Measurements from ENCODE around the gene CHRNB1. TPM values are rescaled to one million over a fixed set of nuclear protein-coding genes. Genes with fewer than 3 reads are reported as not detected.

CHRNB1 gene
- total and polyA plus RNA-seq, 10 of the 15 experiments (the other 5 are each of a cell fraction or from before 2014, with no cell fraction given): 5.8 to 14.8 (median 11.3) TPM

GRCh38 chr17:7440113-7440833 lies 4.6 kb upstream of the CHRNB1 start (continued):
- TF ChIP-seq, protein P1, sequence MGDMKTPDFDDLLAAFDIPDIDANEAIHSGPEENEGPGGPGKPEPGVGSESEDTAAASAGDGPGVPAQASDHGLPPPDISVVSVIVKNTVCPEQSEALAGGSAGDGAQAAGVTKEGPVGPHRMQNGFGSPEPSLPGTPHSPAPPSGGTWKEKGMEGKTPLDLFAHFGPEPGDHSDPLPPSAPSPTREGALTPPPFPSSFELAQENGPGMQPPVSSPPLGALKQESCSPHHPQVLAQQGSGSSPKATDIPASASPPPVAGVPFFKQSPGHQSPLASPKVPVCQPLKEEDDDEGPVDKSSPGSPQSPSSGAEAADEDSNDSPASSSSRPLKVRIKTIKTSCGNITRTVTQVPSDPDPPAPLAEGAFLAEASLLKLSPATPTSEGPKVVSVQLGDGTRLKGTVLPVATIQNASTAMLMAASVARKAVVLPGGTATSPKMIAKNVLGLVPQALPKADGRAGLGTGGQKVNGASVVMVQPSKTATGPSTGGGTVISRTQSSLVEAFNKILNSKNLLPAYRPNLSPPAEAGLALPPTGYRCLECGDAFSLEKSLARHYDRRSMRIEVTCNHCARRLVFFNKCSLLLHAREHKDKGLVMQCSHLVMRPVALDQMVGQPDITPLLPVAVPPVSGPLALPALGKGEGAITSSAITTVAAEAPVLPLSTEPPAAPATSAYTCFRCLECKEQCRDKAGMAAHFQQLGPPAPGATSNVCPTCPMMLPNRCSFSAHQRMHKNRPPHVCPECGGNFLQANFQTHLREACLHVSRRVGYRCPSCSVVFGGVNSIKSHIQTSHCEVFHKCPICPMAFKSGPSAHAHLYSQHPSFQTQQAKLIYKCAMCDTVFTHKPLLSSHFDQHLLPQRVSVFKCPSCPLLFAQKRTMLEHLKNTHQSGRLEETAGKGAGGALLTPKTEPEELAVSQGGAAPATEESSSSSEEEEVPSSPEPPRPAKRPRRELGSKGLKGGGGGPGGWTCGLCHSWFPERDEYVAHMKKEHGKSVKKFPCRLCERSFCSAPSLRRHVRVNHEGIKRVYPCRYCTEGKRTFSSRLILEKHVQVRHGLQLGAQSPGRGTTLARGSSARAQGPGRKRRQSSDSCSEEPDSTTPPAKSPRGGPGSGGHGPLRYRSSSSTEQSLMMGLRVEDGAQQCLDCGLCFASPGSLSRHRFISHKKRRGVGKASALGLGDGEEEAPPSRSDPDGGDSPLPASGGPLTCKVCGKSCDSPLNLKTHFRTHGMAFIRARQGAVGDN (IDR thresholded peaks at IDR 0.05): no peak
- no peak for TF ChIP-seq CEBPZ (IDR thresholded peaks at IDR 0.05; ENCODE audit: low read depth, low read length)
- no peak for TF ChIP-seq ZNF384 (IDR thresholded peaks at IDR 0.05; ENCODE audit: borderline replicate concordance, low read depth, low read length)
- TF ChIP-seq TBL1XR1 (IDR thresholded peaks at IDR 0.05; ENCODE audit: low read depth, low read length): no peak
- no peak for TF ChIP-seq ZNF217 (IDR thresholded peaks at IDR 0.05)
- TF ChIP-seq YBX1 (IDR thresholded peaks at IDR 0.05): no peak
- TF ChIP-seq, protein P2, sequence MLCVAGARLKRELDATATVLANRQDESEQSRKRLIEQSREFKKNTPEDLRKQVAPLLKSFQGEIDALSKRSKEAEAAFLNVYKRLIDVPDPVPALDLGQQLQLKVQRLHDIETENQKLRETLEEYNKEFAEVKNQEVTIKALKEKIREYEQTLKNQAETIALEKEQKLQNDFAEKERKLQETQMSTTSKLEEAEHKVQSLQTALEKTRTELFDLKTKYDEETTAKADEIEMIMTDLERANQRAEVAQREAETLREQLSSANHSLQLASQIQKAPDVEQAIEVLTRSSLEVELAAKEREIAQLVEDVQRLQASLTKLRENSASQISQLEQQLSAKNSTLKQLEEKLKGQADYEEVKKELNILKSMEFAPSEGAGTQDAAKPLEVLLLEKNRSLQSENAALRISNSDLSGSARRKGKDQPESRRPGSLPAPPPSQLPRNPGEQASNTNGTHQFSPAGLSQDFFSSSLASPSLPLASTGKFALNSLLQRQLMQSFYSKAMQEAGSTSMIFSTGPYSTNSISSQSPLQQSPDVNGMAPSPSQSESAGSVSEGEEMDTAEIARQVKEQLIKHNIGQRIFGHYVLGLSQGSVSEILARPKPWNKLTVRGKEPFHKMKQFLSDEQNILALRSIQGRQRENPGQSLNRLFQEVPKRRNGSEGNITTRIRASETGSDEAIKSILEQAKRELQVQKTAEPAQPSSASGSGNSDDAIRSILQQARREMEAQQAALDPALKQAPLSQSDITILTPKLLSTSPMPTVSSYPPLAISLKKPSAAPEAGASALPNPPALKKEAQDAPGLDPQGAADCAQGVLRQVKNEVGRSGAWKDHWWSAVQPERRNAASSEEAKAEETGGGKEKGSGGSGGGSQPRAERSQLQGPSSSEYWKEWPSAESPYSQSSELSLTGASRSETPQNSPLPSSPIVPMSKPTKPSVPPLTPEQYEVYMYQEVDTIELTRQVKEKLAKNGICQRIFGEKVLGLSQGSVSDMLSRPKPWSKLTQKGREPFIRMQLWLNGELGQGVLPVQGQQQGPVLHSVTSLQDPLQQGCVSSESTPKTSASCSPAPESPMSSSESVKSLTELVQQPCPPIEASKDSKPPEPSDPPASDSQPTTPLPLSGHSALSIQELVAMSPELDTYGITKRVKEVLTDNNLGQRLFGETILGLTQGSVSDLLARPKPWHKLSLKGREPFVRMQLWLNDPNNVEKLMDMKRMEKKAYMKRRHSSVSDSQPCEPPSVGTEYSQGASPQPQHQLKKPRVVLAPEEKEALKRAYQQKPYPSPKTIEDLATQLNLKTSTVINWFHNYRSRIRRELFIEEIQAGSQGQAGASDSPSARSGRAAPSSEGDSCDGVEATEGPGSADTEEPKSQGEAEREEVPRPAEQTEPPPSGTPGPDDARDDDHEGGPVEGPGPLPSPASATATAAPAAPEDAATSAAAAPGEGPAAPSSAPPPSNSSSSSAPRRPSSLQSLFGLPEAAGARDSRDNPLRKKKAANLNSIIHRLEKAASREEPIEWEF (IDR thresholded peaks at IDR 0.05; ENCODE audit: insufficient replicate concordance, low read depth, low read length): no peak
- TF ChIP-seq, protein P3, sequence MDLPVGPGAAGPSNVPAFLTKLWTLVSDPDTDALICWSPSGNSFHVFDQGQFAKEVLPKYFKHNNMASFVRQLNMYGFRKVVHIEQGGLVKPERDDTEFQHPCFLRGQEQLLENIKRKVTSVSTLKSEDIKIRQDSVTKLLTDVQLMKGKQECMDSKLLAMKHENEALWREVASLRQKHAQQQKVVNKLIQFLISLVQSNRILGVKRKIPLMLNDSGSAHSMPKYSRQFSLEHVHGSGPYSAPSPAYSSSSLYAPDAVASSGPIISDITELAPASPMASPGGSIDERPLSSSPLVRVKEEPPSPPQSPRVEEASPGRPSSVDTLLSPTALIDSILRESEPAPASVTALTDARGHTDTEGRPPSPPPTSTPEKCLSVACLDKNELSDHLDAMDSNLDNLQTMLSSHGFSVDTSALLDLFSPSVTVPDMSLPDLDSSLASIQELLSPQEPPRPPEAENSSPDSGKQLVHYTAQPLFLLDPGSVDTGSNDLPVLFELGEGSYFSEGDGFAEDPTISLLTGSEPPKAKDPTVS (IDR thresholded peaks at IDR 0.05; ENCODE audit: low read depth, low read length): no peak
- TF ChIP-seq YY1 (IDR thresholded peaks at IDR 0.05; ENCODE audit: low read depth, low read length): no peak
- no peak for TF ChIP-seq KDM1A (IDR thresholded peaks at IDR 0.05; ENCODE audit: borderline replicate concordance)
- peak; percentile 54; the same call in 1 of the 2 replicates for TF ChIP-seq POLR2A (IDR thresholded peaks at IDR 0.05; ENCODE audit: low read depth, low read length)
- no peak for TF ChIP-seq E2F4 (IDR thresholded peaks at IDR 0.05; ENCODE audit: low read depth, low read length)
- TF ChIP-seq SUPT20H (IDR thresholded peaks at IDR 0.05; ENCODE audit: borderline replicate concordance, control insufficient read depth, low read depth, low read length): no peak
- TF ChIP-seq CEBPB (IDR thresholded peaks at IDR 0.05; ENCODE audit: borderline replicate concordance in 1 of 2, low read depth in 2 of 2, low read length in 2 of 2): no peak

Data from GM12878 (cell line).